ENCODE results near the gene MAP2K4.

DNA sequence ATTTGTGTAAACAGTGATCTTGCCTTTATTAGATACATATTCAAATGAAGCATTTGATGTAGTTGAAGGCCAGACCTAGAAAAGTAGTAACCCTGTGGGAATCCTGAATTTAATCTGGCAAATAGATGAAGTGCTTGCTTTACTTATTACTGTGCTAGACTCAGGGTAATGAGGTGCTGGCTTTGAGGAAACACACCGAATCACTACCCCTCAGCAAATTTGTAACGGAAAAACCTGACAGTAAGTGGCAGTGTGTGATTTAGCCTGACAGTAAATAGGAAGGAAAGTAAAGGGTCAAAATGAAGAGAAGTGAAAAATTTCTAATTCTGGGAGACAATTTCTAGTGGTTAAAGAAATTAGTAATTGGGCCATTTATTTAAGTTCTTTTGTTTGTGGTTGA is 90.2 kb downstream of the MAP2K4 start:
- TF ChIP-seq, protein P1, sequence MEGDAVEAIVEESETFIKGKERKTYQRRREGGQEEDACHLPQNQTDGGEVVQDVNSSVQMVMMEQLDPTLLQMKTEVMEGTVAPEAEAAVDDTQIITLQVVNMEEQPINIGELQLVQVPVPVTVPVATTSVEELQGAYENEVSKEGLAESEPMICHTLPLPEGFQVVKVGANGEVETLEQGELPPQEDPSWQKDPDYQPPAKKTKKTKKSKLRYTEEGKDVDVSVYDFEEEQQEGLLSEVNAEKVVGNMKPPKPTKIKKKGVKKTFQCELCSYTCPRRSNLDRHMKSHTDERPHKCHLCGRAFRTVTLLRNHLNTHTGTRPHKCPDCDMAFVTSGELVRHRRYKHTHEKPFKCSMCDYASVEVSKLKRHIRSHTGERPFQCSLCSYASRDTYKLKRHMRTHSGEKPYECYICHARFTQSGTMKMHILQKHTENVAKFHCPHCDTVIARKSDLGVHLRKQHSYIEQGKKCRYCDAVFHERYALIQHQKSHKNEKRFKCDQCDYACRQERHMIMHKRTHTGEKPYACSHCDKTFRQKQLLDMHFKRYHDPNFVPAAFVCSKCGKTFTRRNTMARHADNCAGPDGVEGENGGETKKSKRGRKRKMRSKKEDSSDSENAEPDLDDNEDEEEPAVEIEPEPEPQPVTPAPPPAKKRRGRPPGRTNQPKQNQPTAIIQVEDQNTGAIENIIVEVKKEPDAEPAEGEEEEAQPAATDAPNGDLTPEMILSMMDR (IDR thresholded peaks at IDR 0.05; ENCODE audit: poor library complexity) = no peak
- TF ChIP-seq EZH2 (IDR thresholded peaks at IDR 0.05; ENCODE audit: borderline replicate concordance) = no peak
